ENCODE data around the gene ITPR2. TPM values are rescaled to one million over a fixed set of nuclear protein-coding genes. Genes with fewer than 3 reads are reported as not detected.

ITPR2 gene
- total and polyA plus RNA-seq, 4 donors, result 11.7 to 93.3 (median 35.4) TPM

DNA sequence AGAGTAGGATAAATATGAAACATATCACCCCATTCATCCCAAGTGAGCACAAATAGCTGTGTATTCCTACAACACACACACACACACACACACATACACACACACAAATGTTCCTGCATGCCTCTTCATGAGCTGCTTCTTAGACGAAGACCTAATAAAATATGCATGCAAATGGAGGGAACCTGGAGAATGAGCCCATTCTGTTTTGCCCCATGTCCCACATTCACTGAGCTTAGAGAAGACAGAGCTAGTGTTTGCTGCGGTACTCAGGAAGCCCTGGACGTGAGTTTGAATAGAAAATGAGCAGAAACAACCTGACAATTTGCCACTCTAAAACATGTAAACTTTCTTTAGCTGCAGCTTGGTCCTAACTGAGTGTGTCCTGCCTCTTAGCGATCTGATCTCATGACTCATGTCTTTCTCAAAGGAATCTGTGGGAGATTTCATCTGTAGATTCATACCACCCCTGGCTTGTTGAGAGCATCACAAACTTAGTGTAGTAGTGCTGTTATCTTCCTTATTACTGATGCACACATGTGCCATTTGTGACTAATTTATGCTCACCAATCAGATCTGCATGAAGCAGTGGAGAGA, 86.8 kb downstream of the ITPR2 start:
- no peak overlapping the region for H3K9ac ChIP-seq (ENCODE audit: low read depth in 1 of 2, low read length in 2 of 2)
- H3K27me3 ChIP-seq (ENCODE audit: control insufficient read depth in 4 of 4, insufficient read depth in 4 of 4, low read length in 3 of 4), result no peaks in the 10 kb centered on the region
- peaks cover 16 to 72% (median 52%) of the 10 kb centered on the region in 4 donors for H3K4me1 ChIP-seq (ENCODE audit: control insufficient read depth in 4 of 4, insufficient read depth in 4 of 4, low read length in 3 of 4)
- H3K27ac ChIP-seq (ENCODE audit: low read depth in 1 of 2, low read length in 2 of 2), result no peak overlapping the region
- no peak for DNase-seq (ENCODE audit: low spot score)
- 70% methylated on average over 4 of the region's 4 CpGs for WGBS
- no peaks in the 10 kb centered on the region for H3K9me3 ChIP-seq (ENCODE audit: control insufficient read depth in 4 of 4, low read length in 3 of 4)
- no peaks in the 10 kb centered on the region for H3K36me3 ChIP-seq (ENCODE audit: control insufficient read depth in 4 of 4, insufficient read depth in 3 of 4, low read depth in 1 of 4, low read length in 3 of 4)
- H3K4me3 ChIP-seq (ENCODE audit: low read depth in 1 of 3, low read length in 3 of 3), result no peak overlapping the region
- no peak for TF ChIP-seq JUND (IDR thresholded peaks at IDR 0.05)
- TF ChIP-seq, protein P1, sequence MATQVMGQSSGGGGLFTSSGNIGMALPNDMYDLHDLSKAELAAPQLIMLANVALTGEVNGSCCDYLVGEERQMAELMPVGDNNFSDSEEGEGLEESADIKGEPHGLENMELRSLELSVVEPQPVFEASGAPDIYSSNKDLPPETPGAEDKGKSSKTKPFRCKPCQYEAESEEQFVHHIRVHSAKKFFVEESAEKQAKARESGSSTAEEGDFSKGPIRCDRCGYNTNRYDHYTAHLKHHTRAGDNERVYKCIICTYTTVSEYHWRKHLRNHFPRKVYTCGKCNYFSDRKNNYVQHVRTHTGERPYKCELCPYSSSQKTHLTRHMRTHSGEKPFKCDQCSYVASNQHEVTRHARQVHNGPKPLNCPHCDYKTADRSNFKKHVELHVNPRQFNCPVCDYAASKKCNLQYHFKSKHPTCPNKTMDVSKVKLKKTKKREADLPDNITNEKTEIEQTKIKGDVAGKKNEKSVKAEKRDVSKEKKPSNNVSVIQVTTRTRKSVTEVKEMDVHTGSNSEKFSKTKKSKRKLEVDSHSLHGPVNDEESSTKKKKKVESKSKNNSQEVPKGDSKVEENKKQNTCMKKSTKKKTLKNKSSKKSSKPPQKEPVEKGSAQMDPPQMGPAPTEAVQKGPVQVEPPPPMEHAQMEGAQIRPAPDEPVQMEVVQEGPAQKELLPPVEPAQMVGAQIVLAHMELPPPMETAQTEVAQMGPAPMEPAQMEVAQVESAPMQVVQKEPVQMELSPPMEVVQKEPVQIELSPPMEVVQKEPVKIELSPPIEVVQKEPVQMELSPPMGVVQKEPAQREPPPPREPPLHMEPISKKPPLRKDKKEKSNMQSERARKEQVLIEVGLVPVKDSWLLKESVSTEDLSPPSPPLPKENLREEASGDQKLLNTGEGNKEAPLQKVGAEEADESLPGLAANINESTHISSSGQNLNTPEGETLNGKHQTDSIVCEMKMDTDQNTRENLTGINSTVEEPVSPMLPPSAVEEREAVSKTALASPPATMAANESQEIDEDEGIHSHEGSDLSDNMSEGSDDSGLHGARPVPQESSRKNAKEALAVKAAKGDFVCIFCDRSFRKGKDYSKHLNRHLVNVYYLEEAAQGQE (IDR thresholded peaks at IDR 0.05), result no peak
- TF ChIP-seq, protein P2, sequence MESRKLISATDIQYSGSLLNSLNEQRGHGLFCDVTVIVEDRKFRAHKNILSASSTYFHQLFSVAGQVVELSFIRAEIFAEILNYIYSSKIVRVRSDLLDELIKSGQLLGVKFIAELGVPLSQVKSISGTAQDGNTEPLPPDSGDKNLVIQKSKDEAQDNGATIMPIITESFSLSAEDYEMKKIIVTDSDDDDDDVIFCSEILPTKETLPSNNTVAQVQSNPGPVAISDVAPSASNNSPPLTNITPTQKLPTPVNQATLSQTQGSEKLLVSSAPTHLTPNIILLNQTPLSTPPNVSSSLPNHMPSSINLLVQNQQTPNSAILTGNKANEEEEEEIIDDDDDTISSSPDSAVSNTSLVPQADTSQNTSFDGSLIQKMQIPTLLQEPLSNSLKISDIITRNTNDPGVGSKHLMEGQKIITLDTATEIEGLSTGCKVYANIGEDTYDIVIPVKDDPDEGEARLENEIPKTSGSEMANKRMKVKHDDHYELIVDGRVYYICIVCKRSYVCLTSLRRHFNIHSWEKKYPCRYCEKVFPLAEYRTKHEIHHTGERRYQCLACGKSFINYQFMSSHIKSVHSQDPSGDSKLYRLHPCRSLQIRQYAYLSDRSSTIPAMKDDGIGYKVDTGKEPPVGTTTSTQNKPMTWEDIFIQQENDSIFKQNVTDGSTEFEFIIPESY (IDR thresholded peaks at IDR 0.05), result no peak
- no peak for TF ChIP-seq TAF1 (conservative IDR thresholded peaks at IDR 0.05)
- TF ChIP-seq HNF4G (IDR thresholded peaks at IDR 0.05), result no peak
- TF ChIP-seq, protein P3, sequence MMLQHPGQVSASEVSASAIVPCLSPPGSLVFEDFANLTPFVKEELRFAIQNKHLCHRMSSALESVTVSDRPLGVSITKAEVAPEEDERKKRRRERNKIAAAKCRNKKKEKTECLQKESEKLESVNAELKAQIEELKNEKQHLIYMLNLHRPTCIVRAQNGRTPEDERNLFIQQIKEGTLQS (IDR thresholded peaks at IDR 0.05), result no peak
- TF ChIP-seq RXRA (IDR thresholded peaks at IDR 0.05), result no peak
- no peak for TF ChIP-seq YY1 (IDR thresholded peaks at IDR 0.05)
- TF ChIP-seq, protein P4, sequence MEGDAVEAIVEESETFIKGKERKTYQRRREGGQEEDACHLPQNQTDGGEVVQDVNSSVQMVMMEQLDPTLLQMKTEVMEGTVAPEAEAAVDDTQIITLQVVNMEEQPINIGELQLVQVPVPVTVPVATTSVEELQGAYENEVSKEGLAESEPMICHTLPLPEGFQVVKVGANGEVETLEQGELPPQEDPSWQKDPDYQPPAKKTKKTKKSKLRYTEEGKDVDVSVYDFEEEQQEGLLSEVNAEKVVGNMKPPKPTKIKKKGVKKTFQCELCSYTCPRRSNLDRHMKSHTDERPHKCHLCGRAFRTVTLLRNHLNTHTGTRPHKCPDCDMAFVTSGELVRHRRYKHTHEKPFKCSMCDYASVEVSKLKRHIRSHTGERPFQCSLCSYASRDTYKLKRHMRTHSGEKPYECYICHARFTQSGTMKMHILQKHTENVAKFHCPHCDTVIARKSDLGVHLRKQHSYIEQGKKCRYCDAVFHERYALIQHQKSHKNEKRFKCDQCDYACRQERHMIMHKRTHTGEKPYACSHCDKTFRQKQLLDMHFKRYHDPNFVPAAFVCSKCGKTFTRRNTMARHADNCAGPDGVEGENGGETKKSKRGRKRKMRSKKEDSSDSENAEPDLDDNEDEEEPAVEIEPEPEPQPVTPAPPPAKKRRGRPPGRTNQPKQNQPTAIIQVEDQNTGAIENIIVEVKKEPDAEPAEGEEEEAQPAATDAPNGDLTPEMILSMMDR (IDR thresholded peaks at IDR 0.05; ENCODE audit: low read depth, low read length, missing input control), result no peak
- TF ChIP-seq SP1 (IDR thresholded peaks at IDR 0.05), result no peak
- TF ChIP-seq FOXA2 (IDR thresholded peaks at IDR 0.05), result no peak
- no peak for TF ChIP-seq GABPA (IDR thresholded peaks at IDR 0.05 in 1 of 2, conservative IDR thresholded peaks at IDR 0.05 in 1 of 2)
- no peak for TF ChIP-seq NR2F2 (IDR thresholded peaks at IDR 0.05)
- TF ChIP-seq HNF4A (conservative IDR thresholded peaks at IDR 0.05), result no peak
- TF ChIP-seq EGR1 (IDR thresholded peaks at IDR 0.05; ENCODE audit: low read depth in 2 of 2), result no peak
- TF ChIP-seq FOXA1 (IDR thresholded peaks at IDR 0.05), result no peak
- TF ChIP-seq RAD21 (IDR thresholded peaks at IDR 0.05), result no peak
- TF ChIP-seq, protein P5, sequence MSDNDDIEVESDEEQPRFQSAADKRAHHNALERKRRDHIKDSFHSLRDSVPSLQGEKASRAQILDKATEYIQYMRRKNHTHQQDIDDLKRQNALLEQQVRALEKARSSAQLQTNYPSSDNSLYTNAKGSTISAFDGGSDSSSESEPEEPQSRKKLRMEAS (IDR thresholded peaks at IDR 0.05), result no peak
